T-helper 2 cell treated with Interferon-gamma antibody and Interleukin-4, amounts not matched to agents 5 μg/mL and 100 μg/mL, for 36 hours (primary cell): ENCODE data around the gene CDC14A.
"Not testable (repeated sequence)": the region's sequence is repeated elsewhere in the genome, so short reads cannot be mapped to it uniquely, and the experiment has no call there.

Source experiments
- DNase-seq: peaks from one replicate; pipeline ENCODE4 v3.0.0; 2021; ENCODE audit warnings: low spot score
- H3K27ac Mint-ChIP-seq: one replicate; pipeline ENCODE4 v1.8.0; 2021; ENCODE audit warnings: mild to moderate bottlenecking, mixed read lengths
- H3K27me3 Mint-ChIP-seq: one replicate; pipeline ENCODE4 v1.8.0; 2021; ENCODE audit warnings: low read depth, mixed read lengths
- H3K36me3 Mint-ChIP-seq: one replicate; pipeline ENCODE4 v1.8.0; 2021; ENCODE audit warnings: low read depth, mixed read lengths
- H3K4me1 Mint-ChIP-seq: one replicate; pipeline ENCODE4 v1.8.0; 2021; ENCODE audit warnings: low read depth, mixed read lengths
- H3K4me3 Mint-ChIP-seq: one replicate; pipeline ENCODE4 v1.8.0; 2022; ENCODE audit warnings: mild to moderate bottlenecking, moderate library complexity, mixed read lengths
- H3K9me3 Mint-ChIP-seq: one replicate; pipeline ENCODE4 v1.8.0; 2021; ENCODE audit warnings: mixed read lengths

Gene CDC14A

DNA sequence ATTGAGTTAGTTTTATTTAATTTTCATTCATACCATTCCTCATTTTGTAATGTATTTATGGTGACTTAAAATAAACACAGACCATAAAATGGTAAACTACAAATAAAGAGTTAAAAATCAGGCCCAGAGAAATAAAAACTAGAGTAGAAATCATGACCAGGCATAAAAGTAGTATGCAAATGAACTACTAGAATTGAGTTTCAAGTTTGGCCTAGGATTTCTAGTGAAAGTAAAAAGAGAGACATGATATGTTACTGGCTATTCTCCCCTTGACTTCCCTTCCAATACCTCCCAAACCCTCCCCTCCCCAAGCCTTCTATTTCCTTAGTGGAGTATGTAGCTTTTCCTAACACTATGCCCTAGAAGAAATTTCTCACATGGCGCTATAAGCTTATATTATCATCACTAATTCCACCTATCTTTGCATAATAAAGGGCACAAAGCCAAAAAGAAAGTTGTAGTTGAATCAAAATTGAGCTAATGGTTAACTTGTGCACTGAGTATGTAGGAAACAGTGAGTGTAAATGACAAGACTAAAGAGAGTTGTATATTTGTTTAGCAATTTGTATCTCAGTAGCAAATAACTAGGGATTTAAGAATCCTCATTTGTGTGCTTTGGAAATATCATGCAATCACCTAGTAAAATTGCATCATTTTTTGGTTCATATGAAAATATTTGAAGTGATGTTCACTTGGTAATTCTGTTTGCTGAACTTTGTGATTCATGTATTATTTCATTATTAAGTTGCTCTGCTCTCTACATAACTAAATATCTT, 29.7 kb upstream of the CDC14A start:
- H3K4me1 Mint-ChIP-seq: peaks cover 8% of the 10 kb centered on the region
- H3K27ac Mint-ChIP-seq: no peak overlapping the region
- H3K9me3 Mint-ChIP-seq: peaks cover 19% of the 10 kb centered on the region
- H3K27me3 Mint-ChIP-seq: no peaks in the 10 kb centered on the region
- H3K4me3 Mint-ChIP-seq: no peak overlapping the region
- DNase-seq: no peak
- peaks cover 5% of the 10 kb centered on the region for H3K36me3 Mint-ChIP-seq

DNA sequence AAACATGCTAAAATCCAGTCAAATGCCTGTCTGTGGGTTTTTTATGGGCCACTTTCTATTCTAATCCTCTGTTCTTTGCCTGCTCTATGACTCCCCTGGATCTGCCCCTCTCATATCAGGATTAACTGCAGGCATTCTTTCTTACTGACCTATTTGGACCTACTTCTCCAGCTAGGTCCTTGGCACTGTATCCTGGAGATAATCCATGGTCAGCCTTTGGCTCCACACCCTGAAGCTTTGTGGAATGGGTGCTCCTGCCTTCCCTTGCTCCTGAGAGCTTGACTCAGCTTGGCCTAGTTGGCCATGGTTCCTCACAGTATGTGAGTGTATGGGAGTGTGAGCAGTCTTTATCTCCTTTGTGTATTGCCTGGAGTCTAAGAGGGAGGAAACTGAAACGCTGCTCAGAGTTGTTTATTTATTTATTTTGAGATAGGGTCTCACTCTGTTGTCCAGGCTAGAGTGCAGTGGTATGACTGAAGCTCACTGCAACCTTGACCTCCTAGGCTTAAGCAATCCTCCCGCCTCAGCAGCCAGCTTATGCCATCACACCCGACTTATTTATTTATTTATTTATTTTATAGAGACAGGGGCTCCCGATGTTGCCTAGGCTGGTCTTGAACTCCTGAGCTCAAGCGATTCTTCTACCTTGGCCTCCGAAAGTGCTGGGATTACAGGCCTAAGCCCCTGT, 28.7 kb upstream of the CDC14A start:
- H3K9me3 Mint-ChIP-seq: peaks cover 17% of the 10 kb centered on the region
- H3K4me1 Mint-ChIP-seq: peaks cover 8% of the 10 kb centered on the region
- peaks cover 5% of the 10 kb centered on the region for H3K36me3 Mint-ChIP-seq
- no peak overlapping the region for H3K4me3 Mint-ChIP-seq
- H3K27ac Mint-ChIP-seq: no peak overlapping the region
- DNase-seq: no peak
- peaks cover 2% of the 10 kb centered on the region for H3K27me3 Mint-ChIP-seq

DNA sequence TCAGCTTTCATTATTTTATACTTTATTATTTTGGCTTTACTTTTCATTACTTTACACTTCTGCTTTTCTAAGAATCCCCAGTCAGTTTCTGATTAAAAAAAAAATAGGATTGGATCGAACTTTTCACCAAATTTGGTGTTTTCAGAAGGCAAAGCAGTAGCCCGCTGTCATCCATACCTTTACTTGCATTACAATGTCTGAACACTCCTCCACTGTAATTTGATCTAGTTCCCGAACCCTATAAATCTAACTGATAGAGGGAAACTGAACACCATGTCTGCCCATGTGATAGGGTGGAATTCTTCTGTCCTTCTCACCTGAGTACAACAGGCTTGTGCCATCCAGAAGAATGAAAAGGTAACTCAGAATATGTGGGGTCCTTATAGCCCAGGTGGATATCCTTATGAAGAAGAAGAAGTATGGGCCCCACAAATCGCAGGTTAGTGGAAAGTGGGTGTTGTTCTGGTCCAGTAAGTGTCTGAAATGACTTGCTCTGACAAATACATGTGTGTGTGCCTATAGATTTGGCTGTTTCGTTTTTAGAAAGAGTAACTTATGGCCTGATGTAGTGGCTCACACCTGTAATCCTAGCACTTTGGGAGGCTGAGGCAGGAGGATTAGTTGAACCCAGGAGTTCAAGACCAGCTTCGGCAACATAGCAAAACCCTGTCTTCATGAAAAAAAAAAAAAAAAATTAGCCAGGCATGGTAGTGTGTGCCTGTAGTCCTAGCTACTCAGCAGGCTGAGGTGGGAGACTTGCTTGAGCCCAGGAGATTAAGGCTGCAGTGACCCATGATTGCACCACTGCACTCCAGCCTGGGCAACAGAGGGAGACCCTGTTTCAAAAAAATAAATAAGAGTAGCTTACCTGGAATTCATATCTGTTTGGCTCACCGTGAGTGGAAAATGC, 26.6 kb upstream of the CDC14A start:
- DNase-seq: no peak
- H3K36me3 Mint-ChIP-seq: peaks cover 1% of the 10 kb centered on the region
- H3K27me3 Mint-ChIP-seq: peaks cover 5% of the 10 kb centered on the region
- peaks cover 8% of the 10 kb centered on the region for H3K4me1 Mint-ChIP-seq
- peaks cover 8% of the 10 kb centered on the region for H3K9me3 Mint-ChIP-seq
- no peak overlapping the region for H3K27ac Mint-ChIP-seq
- no peak overlapping the region for H3K4me3 Mint-ChIP-seq

DNA sequence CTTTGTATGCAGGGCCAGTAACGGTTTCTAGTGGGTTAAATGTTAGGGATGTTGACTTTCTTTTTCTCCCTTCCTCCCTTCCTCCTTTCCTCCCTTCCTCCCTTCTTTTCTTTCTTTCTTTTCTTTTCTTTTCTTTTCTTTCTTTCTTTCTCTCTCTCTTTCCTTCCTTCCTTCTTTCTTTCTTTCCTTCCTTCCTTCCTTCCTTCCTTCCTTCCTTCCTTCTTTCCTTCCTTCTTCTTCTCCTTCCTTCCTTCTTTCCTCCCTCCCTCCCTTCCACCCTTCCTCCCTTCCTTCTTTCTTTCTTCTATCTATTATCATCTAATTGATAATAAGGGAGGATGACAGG, 26.0 kb upstream of the CDC14A start:
- H3K4me1 Mint-ChIP-seq, DNase-seq, H3K9me3 Mint-ChIP-seq, H3K4me3 Mint-ChIP-seq, H3K36me3 Mint-ChIP-seq, H3K27ac Mint-ChIP-seq, H3K27me3 Mint-ChIP-seq: not testable (repeated sequence)

DNA sequence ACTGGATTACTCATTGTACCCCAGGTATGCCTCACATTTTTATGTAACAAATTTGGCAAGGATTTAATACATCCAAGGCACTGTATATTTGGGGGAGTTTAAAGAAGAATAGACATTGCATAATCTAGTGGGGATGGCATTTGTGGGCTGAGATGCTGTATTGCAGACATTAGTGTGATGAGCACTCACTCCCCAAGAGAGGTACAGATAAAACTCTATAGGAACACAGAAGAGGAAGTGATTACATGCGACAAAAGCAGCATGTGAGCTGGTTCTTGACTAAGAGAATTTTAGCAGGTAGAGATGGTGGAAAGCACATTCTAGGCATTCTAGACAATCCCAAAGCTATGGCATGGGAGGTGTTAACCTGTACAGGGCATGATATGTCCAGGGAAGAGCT, 24.2 kb upstream of the CDC14A start:
- no peak for DNase-seq
- Mint-ChIP-seq H3K27ac (no peak overlapping the region), H3K36me3 (no peaks in the 10 kb centered on the region), H3K4me3 (no peak overlapping the region), H3K4me1 (peaks cover 2% of the 10 kb centered on the region), H3K27me3 (peaks cover 10% of the 10 kb centered on the region), H3K9me3 (no peaks in the 10 kb centered on the region)

DNA sequence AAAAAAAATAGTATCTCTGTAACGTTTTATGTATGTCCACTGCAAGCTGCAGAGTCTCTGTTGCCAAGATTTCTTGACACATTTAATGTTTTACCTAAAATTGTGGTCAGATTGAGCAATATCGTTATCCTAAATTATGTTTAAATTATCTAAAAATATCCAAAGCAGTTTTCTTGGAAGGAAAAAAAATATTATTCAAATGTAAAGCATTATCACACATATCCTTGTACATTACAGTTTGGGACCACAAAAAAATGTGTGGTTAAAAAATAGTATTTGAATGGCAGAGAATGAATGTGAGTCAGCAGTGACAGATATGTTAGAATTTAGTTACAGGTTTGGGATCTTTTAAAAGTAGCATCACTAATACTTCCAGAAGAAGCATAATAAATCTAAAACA, 21.2 kb upstream of the CDC14A start:
- peaks cover 13% of the 10 kb centered on the region for H3K27me3 Mint-ChIP-seq
- not testable (repeated sequence) for H3K36me3 Mint-ChIP-seq, H3K4me1 Mint-ChIP-seq, H3K27ac Mint-ChIP-seq, H3K9me3 Mint-ChIP-seq, H3K4me3 Mint-ChIP-seq, DNase-seq

DNA sequence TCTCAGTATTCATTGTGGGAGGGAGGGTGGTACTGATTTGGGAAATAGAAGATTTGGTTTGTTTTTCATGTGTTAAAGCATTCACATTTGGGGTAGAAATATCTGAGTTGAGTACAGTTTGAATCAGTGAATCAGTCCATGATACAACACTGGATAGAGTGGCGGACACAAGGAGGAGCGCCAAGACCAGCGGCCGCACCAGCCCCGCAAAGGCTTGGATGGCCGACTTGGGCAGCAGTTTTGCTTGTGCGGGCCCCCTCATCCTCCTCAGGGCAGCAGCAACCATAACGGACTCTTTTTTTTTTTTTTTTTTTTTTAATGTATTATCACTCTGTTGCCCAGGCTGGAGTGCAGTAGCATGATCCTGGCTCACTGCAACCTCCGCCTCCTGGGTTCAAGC, 20.0 kb upstream of the CDC14A start:
- DNase-seq: no peak
- Mint-ChIP-seq H3K27ac (no peak overlapping the region), H3K4me1 (no peaks in the 10 kb centered on the region), H3K4me3 (no peak overlapping the region), H3K9me3 (no peaks in the 10 kb centered on the region), H3K36me3 (no peaks in the 10 kb centered on the region), H3K27me3 (peaks cover 20% of the 10 kb centered on the region)

DNA sequence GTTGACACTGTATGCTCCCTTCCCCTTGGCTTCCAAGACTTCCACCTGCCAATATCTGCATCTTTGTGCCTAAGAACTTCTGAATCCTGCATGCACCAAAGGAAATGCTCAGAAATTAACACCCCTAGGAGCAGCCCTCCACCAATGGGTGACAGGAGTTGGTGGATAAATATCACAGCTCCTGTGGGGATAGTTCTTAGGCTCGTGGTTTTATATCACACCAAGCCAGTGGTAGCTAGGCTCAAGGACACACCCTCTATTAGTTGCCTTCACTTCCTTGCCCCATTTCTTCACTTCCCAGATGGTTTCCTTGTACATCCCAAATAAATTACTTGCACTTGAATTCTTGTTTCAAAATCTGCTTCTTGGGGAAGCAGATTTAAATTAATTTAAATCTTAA, 16.9 kb upstream of the CDC14A start:
- no peak for DNase-seq
- Mint-ChIP-seq H3K4me3 (no peak overlapping the region), H3K27ac (no peak overlapping the region)

DNA sequence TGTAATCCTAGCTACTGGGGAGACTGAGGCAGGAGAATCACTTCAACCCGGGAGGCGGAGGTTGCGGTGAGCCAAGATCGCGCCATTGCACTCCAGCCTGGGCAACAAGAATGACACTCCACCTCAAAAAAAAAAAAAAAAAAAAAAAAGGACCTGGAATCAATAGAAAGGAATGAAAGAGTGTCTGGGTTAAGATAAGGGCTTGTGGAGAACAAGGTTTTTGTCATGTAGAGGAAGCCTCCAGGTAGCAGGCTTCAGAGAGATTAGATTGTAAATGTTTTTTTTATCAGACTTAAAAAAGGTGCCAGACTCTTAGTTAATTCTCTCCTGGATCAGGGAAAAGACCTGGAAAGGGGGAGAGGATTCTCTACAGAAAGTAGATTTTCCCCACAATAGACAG, 14.4 kb upstream of the CDC14A start:
- H3K9me3 Mint-ChIP-seq, H3K36me3 Mint-ChIP-seq, H3K4me3 Mint-ChIP-seq, DNase-seq, H3K4me1 Mint-ChIP-seq, H3K27ac Mint-ChIP-seq: not testable (repeated sequence)
- peaks cover 27% of the 10 kb centered on the region for H3K27me3 Mint-ChIP-seq

More for the DNA sequence above, 16.9 kb upstream of the CDC14A start:
- no peaks in the 10 kb centered on the region for H3K4me1 Mint-ChIP-seq
- no peaks in the 10 kb centered on the region for H3K36me3 Mint-ChIP-seq
- H3K9me3 Mint-ChIP-seq: no peaks in the 10 kb centered on the region
- H3K27me3 Mint-ChIP-seq: peaks cover 27% of the 10 kb centered on the region

DNA sequence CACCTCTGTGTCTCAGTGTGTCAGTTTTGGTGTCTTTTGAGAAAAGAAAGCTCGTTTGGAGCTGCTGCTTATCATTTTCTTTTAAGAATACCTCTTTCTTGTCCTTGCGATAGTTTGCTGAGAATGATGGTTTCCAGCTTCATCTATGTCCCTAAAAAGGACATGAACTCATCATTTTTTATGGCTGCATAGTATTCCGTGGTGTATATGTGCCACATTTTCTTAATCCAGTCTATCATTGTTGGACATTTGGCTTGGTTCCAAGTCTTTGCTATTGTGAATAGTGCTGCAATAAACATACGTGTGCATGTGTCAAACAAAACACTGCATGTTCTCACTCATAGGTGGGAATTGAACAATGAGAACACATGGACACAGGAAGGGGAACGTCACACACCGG, 12.6 kb upstream of the CDC14A start:
- not testable (repeated sequence) for DNase-seq, H3K4me1 Mint-ChIP-seq, H3K9me3 Mint-ChIP-seq, H3K27ac Mint-ChIP-seq, H3K4me3 Mint-ChIP-seq, H3K36me3 Mint-ChIP-seq
- peaks cover 30% of the 10 kb centered on the region for H3K27me3 Mint-ChIP-seq

DNA sequence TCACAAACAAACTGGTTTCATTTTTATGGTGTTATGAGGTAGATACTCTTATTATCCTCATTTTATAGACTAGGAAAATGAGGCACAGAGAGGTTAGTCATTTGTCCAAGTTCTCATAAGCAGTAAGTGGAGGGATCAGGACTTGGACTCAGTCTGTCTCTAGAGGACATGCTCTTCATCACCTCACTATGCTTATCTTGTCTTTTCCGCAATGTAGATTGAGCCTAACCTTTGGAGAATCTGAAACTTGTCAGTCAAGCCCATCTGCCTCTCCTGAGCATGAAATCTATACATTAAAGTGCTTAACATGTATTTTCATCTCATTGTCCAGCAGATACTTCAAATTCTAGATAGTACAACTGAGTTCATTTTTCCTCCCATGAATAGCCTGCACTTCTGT, 11.8 kb upstream of the CDC14A start:
- no peak overlapping the region for H3K4me3 Mint-ChIP-seq
- no peaks in the 10 kb centered on the region for H3K4me1 Mint-ChIP-seq
- H3K27me3 Mint-ChIP-seq: peaks cover 30% of the 10 kb centered on the region
- no peaks in the 10 kb centered on the region for H3K9me3 Mint-ChIP-seq
- H3K36me3 Mint-ChIP-seq: no peaks in the 10 kb centered on the region
- DNase-seq: no peak
- H3K27ac Mint-ChIP-seq: no peak overlapping the region

DNA sequence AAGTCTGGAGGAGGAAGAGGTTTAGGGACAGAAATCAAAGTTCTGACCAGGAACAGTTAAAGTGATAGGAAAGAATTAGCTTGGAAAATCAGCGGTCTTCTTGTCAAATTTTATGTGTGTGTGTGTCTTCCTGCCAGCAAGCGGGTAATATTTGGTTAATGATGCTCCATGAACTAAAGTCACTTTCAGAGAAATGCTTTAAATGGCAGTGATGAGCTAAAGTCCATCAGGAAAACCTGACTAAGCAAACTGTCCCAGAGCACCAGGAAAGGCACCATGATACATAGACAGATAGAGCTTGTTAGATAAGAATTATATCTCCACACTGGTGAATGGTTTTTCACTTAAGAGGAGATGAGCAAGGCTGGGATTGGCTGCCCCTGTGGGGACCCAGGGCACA, 10.0 kb upstream of the CDC14A start:
- no peak for DNase-seq
- Mint-ChIP-seq H3K4me1 (no peaks in the 10 kb centered on the region), H3K36me3 (no peaks in the 10 kb centered on the region), H3K9me3 (no peaks in the 10 kb centered on the region), H3K27ac (no peak overlapping the region), H3K4me3 (no peak overlapping the region), H3K27me3 (peaks cover 20% of the 10 kb centered on the region)

DNA sequence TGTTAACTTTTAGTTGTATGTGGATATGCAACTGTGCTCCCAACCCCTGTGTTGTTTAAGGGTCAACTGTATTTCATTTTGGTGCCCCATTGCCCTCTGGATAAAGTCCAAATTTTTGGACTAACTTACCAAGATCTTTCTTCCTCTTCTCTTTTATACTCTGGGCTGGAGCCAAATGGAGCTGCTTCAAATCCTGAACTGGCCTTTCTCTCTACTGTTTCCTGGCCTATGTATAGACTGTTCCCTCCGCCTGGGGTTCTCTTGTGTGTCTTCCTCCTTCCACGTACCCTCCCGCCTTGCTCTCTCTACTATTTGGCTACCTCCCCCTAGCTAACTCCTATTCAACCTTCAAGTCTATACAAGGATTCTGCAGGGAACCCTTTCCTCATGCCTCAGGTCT, 8.4 kb upstream of the CDC14A start:
- H3K9me3 Mint-ChIP-seq: no peaks in the 10 kb centered on the region
- H3K36me3 Mint-ChIP-seq: no peaks in the 10 kb centered on the region
- H3K4me3 Mint-ChIP-seq: no peak overlapping the region
- H3K27me3 Mint-ChIP-seq: peaks cover 12% of the 10 kb centered on the region
- H3K27ac Mint-ChIP-seq: no peak overlapping the region
- DNase-seq: no peak
- H3K4me1 Mint-ChIP-seq: peaks cover 2% of the 10 kb centered on the region

DNA sequence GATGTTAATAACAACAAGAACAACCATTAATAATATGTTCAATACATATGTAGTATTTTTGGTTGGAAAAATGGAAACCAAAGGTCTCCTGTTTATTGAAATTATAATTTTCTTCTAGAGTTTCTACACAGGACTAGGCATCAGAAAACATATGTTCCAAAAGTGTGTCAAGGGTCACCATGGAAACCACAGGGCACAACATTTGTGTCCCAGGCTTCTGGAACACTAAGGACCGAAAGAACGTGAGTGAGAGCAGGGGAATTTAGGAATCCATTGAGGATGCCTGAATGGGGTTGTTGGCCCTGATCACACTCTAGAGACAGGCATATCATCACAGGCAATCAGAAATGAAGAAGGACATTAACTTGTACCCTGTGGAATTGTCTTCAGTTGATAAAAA, 7.5 kb upstream of the CDC14A start:
- no peak for DNase-seq
- Mint-ChIP-seq H3K27me3 (peaks cover 10% of the 10 kb centered on the region), H3K4me3 (no peak overlapping the region), H3K9me3 (no peaks in the 10 kb centered on the region), H3K36me3 (no peaks in the 10 kb centered on the region), H3K27ac (no peak overlapping the region), H3K4me1 (peaks cover 2% of the 10 kb centered on the region)
